CD4-positive, alpha-beta T cell treated with Interferon gamma for 1 hour (primary cell): ENCODE measurements around the gene PCP4L1.
A peak's percentile ranks its signal among the peaks of the same experiment; 100 is the strongest.
"Not testable (repeated sequence)": the region's sequence is repeated elsewhere in the genome, so short reads cannot be mapped to it uniquely, and the experiment has no call there.

Experiments
- DNase-seq: peaks from one replicate; pipeline ENCODE4 v3.0.0-alpha.2; 2020

Gene PCP4L1

DNA sequence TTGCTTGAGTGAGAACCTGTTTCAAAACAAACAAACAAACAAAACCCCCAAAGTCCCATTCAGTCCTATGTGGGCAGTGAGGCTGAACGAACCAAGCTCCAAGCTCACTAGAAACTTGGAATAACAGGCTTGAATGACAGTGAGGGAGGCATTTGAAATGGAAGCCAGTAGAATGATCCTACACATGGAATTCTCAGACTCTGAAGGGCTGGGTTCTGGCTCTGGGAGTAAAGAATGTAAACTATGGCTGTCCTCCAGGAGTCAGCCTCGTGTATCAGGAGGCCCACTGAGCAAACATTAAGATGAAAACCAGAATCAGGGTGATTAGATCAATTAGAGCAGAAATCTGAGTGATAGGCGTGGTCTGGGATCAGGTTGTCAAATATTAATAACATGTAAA lies 14.9 kb downstream of the PCP4L1 start:
- no peak for DNase-seq

- no peak for DNase-seq
Observed at GRCh38 chr1:161274874-161275273, 16.3 kb downstream of the PCP4L1 start.

DNA sequence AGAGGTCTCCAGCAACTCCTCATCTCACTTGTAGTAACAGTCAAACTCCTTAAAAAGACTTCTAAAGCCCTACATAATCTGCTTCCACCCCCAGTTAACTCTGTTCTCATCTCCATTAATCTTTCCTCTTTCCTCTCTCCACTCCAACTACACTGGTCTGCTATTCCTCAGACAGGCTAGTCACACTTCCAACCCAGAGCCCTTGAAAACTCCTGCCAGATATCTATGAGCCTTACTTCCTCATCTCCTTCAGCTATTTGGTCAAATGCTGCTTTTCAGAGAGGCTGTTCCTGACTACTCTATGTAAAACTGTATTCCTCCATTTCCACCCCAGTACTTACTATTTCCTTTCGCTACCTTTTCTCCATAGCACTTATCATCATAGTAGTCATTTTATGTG lies 24.4 kb downstream of the PCP4L1 start:
- no peak for DNase-seq

DNA sequence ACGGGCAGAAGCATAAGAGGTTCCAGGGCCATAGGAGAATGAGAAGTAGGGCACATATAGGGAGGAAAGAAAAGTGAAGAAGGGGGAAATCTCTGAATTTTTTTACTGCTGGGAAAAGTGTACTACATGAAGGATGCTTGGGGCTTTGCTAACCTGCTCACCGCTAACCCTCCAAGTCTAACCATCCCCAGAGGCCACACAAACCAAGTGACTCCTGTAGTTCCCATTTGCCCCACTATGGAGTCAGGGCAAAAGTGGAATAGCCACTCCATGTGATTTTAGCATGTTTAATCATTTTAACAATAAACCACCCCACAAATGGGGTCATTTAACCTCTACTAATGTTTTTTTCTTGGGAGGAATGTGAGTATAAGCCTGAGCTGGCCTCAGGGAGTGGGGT lies 26.6 kb downstream of the PCP4L1 start:
- no peak for DNase-seq

DNA sequence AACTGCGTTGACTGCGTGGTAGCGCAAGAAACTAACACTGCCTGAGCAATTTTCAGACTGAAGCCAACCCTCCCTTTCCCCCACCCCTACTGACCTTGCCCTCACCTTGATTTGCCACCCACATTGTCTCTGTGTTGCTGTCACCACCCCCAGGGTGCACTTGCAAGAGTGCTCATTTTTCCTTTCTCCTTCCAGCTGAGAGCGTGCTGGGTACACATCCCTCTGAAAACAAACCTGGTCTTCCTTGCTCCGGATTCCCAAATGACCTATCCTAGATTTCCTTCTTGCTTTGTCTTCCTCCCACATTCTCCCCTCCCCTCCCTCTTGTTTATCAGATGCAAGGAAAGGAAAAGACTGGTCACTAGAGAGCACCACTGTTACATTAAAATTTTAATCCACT lies 27.0 kb downstream of the PCP4L1 start:
- no peak for DNase-seq

DNA sequence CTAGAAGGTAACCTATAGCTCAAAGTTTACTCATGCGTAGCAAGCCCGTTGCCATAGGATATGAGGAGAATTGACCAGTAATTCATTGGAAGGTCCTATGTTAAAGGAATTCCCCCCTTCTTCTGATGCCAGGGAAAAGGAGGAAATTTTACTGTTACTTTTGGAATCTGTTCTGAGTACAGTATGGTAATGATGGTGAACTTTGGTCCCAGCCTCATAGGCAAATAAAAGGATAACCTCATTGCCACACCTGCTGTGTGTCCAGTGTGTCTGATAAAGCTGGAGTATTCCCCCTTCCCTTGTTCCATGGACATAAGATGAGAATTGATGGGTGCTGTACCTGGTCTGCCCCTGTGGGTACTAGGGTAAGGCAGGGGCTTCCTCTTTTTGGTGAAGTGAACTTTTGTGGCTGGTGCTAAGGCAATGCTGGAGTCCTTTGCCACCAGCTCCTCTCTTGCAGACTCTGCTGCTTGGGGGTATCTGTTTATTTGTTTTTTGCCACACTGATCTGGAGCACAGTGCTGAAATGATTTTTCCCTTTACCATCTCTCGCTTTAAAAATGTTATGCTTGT lies 29.0 kb downstream of the PCP4L1 start:
- DNase-seq: no peak

GRCh38 chr1:161290779-161291178 lies 32.2 kb downstream of the PCP4L1 start:
- no peak for DNase-seq

GRCh38 chr1:161297415-161297814 lies 38.9 kb downstream of the PCP4L1 start:
- no peak for DNase-seq

DNA sequence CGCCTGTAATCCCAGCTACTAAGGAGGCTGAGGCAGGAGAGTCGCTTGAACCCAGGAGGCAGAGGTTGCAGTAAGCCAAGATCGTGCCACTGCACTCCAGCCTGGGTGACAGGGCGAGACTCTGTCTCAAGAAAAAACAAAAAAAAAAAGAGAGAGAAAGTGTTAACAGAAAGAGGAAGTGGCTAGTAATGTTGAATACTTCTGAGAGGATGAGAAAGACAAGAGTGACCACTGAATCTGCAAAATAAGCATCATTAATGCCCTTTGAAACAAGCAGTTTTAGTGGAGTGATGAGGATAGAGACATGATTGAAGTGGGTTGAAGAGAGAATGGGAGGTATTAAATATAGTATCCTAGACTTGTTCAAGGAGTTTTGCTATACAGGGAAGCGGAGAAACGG lies 39.6 kb downstream of the PCP4L1 start:
- no peak for DNase-seq

GRCh38 chr1:161299347-161299746 lies 40.8 kb downstream of the PCP4L1 start:
- no peak for DNase-seq

- DNase-seq: no peak
Observed at GRCh38 chr1:161300478-161300877, 41.9 kb downstream of the PCP4L1 start.

GRCh38 chr1:161304927-161305866 lies 46.7 kb downstream of the PCP4L1 start:
- no peak for DNase-seq

- peak; percentile 94 for DNase-seq
Observed at GRCh38 chr1:161305867-161306519, 47.4 kb downstream of the PCP4L1 start.

- peak; percentile 9 for DNase-seq
Observed at GRCh38 chr1:161307230-161307768, 48.8 kb downstream of the PCP4L1 start.

DNA sequence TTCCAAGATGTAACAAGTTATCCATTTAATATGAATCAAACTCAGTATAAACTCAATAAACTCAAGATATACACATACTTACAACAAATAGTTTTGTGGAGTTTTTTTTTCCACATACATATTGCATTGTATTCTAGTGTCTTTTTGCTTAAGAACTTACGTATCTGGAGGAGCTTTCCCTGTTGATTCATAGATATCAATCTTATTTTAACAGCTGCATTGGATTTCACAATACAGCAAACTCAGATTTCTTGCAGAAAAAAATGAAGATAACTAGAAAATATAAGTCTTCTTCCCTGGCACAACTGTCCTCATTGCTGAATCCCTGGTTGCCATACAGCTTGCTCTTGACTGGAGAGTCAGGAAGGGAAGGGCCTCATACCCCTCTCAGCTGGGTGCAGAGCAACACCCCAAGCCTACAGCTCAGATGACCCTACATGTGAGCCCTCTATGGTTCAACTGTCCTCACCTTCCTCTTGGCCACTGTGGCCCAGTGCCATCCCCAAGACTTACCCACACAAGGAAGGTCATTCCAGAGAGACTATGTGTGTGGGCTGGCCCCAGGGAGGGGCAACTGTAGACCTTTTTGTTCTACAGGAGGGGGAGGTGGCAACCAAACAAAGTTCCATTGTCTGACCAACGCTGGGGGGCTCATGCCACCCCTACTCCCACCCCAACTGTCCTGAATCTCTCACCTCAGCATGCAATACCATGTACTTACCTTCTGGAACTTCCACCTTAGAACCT lies 49.5 kb downstream of the PCP4L1 start:
- DNase-seq: no peak

DNA sequence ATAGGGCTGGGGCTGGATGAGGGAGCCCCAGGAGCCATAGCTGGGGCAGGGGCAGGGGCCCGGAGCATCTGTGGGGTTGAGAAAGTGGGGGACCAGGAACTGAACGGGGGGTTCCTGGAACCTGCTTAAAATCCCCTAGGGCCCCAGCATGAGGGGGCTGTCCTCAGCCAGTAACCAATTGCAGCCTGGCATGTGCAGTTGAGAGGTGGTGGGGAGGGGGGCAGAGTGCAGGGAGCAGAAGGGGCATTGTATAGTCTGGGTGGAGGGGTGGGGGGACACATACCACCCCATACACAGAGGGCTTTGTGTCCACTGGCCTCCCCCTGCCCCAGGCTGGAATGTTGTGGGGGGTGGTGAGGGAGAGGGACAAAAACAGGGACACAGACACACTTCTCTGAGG lies 51.3 kb downstream of the PCP4L1 start, which contains the start of gene MPZ:
TSS of gene MPZ (minus strand) at position 101 of the 400 bp plus-strand sequence. CDS start at position 38, 63 bp downstream.
- DNase-seq: no peak

DNA sequence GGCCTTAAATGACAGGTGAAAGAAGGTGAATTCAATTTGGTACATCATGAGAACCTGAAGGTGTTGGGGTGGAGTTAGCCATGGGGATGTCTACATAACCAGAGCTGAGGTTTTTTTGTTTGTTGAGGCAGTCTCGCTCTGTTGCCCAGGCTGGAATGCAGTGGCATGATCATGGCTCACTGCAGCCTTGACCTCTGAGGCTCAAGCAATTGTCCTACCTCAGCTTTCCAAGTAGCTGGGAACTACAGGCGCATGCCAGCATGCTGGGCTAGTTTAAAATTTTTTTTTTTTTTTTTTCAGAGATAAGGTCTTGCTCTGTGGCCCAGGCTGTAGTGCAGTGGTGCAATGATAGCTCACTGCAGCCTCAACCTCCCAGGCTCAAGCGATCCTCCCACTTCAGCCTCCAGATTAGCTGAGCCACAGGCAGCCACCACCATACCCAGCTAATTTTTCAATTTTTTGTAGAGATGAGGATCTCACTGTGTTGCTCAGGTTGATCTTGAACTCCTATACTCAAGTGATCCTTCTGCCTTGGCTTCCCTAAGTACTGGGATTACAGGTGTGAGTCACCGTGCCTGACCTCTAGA lies 53.1 kb downstream of the PCP4L1 start:
- no peak for DNase-seq

DNA sequence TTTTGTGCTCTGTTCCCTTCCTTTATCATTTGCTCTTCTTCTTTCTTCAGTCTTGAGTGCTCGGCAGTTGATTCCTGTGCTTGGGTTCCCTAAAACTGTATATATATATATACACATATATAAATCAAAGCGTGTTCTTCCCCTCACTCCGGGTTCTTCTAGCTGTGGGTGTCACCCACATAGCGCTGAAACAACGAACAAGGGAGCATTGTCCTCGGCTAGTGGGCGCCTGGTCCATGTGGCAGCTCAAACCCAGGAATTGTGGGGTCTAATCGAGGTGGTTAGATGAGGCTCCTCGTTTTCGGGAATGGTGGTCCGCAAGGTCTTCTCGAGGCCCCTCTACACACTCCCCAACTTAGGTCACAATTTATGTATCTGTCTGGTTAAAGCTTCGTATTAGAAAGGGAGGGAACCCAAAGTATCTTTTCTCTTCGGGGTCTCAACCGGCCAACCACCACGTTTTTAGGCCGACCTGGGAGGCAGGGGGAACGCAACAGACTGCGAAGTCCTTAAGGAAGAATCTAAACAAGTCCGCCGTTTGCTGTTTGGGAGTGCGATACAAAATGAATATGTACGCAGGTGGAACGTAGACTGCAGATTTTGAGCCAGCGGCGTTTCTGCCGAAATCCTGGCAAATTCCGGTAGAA lies 55.1 kb downstream of the PCP4L1 start:
- no peak for DNase-seq

DNA sequence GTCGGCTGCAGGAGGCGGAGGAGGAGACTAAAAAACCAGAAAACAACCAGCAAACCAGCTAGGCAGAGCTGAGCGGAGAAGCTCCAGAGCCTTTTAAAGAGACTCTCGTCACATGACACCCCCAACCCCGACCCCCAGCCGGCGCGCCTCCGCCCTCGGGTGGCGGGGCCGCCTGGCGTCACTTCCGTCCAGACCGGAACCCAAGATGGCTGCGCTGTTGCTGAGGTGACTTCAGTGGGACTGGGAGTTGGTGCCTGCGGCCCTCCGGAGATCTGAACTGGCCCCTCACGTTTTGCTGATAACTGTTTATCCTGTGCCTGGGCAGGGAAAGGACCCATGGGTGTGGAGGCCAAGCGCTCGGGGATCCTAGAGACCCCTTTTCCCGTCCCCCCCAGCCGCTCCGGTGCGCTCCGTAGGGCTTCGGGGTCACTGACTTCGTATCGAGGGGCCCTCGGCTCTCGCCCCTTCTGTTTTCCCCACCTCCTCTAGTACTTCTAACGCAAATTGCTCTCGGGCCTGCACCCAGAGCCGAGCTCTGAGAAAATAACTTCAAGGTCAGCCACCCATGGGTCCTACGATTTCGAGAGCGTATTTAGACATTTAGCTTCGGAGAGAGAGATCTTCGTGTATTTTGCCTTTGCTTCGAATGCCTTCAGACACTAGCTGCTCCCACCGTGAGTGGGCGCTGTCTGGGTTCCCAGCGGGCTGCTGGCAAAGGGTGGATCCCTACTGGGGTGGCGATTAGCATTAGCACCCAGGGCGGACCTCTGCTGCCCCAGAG lies 55.8 kb downstream of the PCP4L1 start, which contains the start of gene SDHC:
TSS of gene SDHC (plus strand) at position 181 of the 781 bp plus-strand sequence. CDS start at position 206, 25 bp downstream.
- peak; percentile 91 for DNase-seq

DNA sequence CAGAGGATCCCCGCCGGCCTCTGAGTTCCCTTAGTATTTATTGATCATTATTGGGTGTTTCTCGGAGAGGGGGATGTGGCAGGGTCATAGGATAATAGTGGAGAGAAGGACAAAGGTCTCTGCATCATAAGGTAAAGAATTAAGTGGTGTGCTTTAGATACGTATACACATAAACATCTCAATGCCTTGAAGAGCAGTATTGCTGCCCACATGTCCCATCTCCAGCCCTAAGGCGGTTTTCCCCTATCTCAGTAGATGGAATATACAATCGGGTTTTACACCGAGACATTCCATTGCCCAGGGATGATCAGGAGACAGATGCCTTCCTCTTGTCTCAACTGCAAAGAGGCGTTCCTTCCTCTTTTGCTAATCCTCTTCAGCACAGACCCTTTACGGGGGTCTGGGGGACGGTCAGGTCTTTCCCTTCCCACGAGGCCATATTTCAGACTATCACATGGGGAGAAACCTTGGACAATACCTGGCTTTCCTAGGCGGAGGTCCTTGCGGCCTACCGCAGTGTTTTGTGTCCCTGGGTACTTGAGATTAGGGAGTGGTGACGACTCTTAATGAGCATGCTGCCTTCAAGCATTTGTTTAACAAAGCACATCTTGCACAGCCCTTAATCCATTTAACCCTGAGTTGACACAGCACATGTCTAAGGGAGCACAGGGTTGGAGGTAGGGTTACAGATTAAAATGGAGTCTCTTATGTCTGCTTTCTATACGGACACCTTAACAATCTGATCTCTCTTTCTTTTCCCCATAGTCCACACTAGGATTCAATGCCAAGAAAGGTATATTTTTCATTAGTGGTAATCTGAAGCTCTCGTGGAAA lies 57.5 kb downstream of the PCP4L1 start:
- DNase-seq: not testable (repeated sequence)
